Stimulated activated CD4-positive, alpha-beta T cell treated with anti-CD3 and anti-CD28 coated beads, Interleukin-15, amount 100 ng/mL, for 24 hours (primary cell): Measurements from ENCODE around the gene RIPPLY3.
"Not testable (repeated sequence)": the region's sequence is repeated elsewhere in the genome, so short reads cannot be mapped to it uniquely, and the experiment has no call there.

Source experiments
- DNase-seq: peaks from one replicate; pipeline ENCODE4 v3.0.0-alpha.2; 2020

The RIPPLY3 gene

GRCh38 chr21:37026499-37026898 is 20.0 kb downstream of the RIPPLY3 start:
- DNase-seq: no peak

GRCh38 chr21:37028570-37028969 is 22.1 kb downstream of the RIPPLY3 start:
- no peak for DNase-seq

- no peak for DNase-seq
Measured at GRCh38 chr21:37030864-37031263, 24.4 kb downstream of the RIPPLY3 start.

GRCh38 chr21:37032293-37032692 is 25.8 kb downstream of the RIPPLY3 start:
- DNase-seq: no peak

- no peak for DNase-seq
Measured at GRCh38 chr21:37032877-37033471, 26.5 kb downstream of the RIPPLY3 start.

GRCh38 chr21:37034394-37034793 is 27.9 kb downstream of the RIPPLY3 start:
- DNase-seq: not testable (repeated sequence)

GRCh38 chr21:37036177-37036576 is 29.7 kb downstream of the RIPPLY3 start:
- DNase-seq: no peak

GRCh38 chr21:37039411-37040075 is 33.0 kb downstream of the RIPPLY3 start:
- no peak for DNase-seq

GRCh38 chr21:37040212-37040611 is 33.7 kb downstream of the RIPPLY3 start:
- no peak for DNase-seq

- DNase-seq: no peak
Measured at GRCh38 chr21:37041706-37042271, 35.3 kb downstream of the RIPPLY3 start.

GRCh38 chr21:37043818-37044217 is 37.3 kb downstream of the RIPPLY3 start:
- DNase-seq: no peak

GRCh38 chr21:37044643-37045042 is 38.1 kb downstream of the RIPPLY3 start:
- no peak for DNase-seq

GRCh38 chr21:37045149-37045548 is 38.6 kb downstream of the RIPPLY3 start:
- DNase-seq: no peak

- no peak for DNase-seq
Measured at GRCh38 chr21:37045556-37045955, 39.1 kb downstream of the RIPPLY3 start.

GRCh38 chr21:37047079-37047478 is 40.6 kb downstream of the RIPPLY3 start:
- no peak for DNase-seq

- not testable (repeated sequence) for DNase-seq
Measured at GRCh38 chr21:37049741-37050140, 43.2 kb downstream of the RIPPLY3 start.

- no peak for DNase-seq
Measured at GRCh38 chr21:37055271-37055855, 48.9 kb downstream of the RIPPLY3 start.

GRCh38 chr21:37057614-37058013 is 51.1 kb downstream of the RIPPLY3 start:
- DNase-seq: no peak

- DNase-seq: no peak
Measured at GRCh38 chr21:37058261-37058660, 51.8 kb downstream of the RIPPLY3 start.

GRCh38 chr21:37059181-37059580 is 52.7 kb downstream of the RIPPLY3 start:
- no peak for DNase-seq

- DNase-seq: peak; percentile 9
Measured at GRCh38 chr21:37060296-37060695, 53.8 kb downstream of the RIPPLY3 start.

GRCh38 chr21:37061926-37062592 is 55.6 kb downstream of the RIPPLY3 start:
- no peak for DNase-seq

- DNase-seq: no peak
Measured at GRCh38 chr21:37062593-37062935, 56.1 kb downstream of the RIPPLY3 start.

- DNase-seq: no peak
Measured at GRCh38 chr21:37063433-37063832, 56.9 kb downstream of the RIPPLY3 start.
